ENCODE measurements around the gene ASTN2. TPM values are rescaled to one million over a fixed set of nuclear protein-coding genes. Genes with fewer than 3 reads are reported as not detected.
"Not testable (repeated sequence)": the region's sequence is repeated elsewhere in the genome, so short reads cannot be mapped to it uniquely, and the experiment has no call there.

ASTN2 gene
- total RNA-seq, 2 experiments from 2014 or later, result 5.2 to 6.0 TPM

- Mint-ChIP-seq H3K27me3 (no peaks in the 10 kb centered on the region), H3K9me3 (no peaks in the 10 kb centered on the region), H3K36me3 (no peaks in the 10 kb centered on the region), H3K27ac (no peak overlapping the region), H3K4me1 (no peaks in the 10 kb centered on the region), H3K4me3 (no peak overlapping the region)
- ATAC-seq (ENCODE audit: low read depth), result no peak
- POLR2A ChIA-PET, result no interaction called here
- DNase-seq, result no peak
Measured at GRCh38 chr9:116843863-116844620, 570.8 kb downstream of the ASTN2 start.

DNA sequence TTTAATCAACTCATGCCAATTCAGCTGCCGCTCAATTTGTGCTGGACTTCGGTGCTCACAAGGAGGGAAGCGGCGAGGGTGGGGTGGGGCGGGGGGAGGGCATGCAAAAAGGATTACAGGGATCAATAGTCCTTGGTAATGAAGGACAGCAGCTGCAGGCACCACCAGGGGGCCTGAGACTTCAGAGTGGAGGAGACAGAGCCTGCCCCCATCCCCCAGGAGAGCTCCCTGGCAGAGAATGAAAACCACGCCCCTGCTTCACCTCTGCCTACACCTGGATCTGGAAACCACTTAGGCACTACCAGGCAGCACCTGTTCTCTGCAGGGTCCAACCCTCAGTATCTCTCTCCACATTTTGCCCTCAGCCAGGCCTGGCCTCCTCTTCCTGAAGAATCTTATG is 572.2 kb downstream of the ASTN2 start:
- H3K27ac Mint-ChIP-seq, result no peak overlapping the region
- H3K4me3 Mint-ChIP-seq, result no peak overlapping the region
- no peaks in the 10 kb centered on the region for H3K4me1 Mint-ChIP-seq
- no peaks in the 10 kb centered on the region for H3K36me3 Mint-ChIP-seq
- no peak for DNase-seq
- H3K27me3 Mint-ChIP-seq, result no peaks in the 10 kb centered on the region
- ATAC-seq (ENCODE audit: low read depth), result no peak
- H3K9me3 Mint-ChIP-seq, result peaks cover 1% of the 10 kb centered on the region
- POLR2A ChIA-PET, result no interaction called here

DNA sequence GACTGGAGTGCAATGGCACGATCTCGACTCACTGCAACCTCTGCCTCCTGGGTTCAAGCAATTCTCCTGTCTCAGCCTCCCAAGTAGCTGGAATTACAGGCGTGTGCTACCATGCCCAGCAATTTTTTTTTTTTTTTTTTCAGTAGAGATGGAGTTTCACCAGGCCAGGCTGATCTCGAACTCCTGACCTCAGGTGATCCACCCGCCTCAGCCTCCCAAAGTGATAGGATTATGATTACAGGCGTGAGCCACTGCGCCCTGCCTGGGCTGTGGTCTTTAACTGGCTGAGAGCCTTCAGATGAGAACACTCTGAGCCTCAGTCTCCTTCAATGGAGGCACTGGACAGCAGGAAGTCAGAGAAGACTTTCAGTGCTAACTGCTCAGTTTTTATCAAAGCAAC is 576.4 kb downstream of the ASTN2 start:
- H3K27me3 Mint-ChIP-seq; H3K36me3 Mint-ChIP-seq; H3K4me1 Mint-ChIP-seq; H3K9me3 Mint-ChIP-seq; H3K4me3 Mint-ChIP-seq; POLR2A ChIA-PET; DNase-seq; H3K27ac Mint-ChIP-seq; ATAC-seq (ENCODE audit: low read depth): not testable (repeated sequence)

GRCh38 chr9:116837018-116837989 is 577.6 kb downstream of the ASTN2 start:
- Mint-ChIP-seq H3K27me3 (peaks cover 6% of the 10 kb centered on the region), H3K4me3 (no peak overlapping the region), H3K9me3 (peaks cover 3% of the 10 kb centered on the region), H3K27ac (no peak overlapping the region), H3K36me3 (no peaks in the 10 kb centered on the region), H3K4me1 (no peaks in the 10 kb centered on the region)
- ATAC-seq (ENCODE audit: low read depth) (no peak), DNase-seq (no peak)
- POLR2A ChIA-PET, result no interaction called here

- H3K4me1 Mint-ChIP-seq; H3K9me3 Mint-ChIP-seq; DNase-seq; H3K27ac Mint-ChIP-seq; POLR2A ChIA-PET; ATAC-seq (ENCODE audit: low read depth); H3K27me3 Mint-ChIP-seq; H3K36me3 Mint-ChIP-seq; H3K4me3 Mint-ChIP-seq: not testable (repeated sequence)
Measured at GRCh38 chr9:116830321-116830720, 584.5 kb downstream of the ASTN2 start.

GRCh38 chr9:116821633-116822229 is 593.1 kb downstream of the ASTN2 start:
- DNase-seq, result no peak
- ATAC-seq (ENCODE audit: low read depth), result no peak
- POLR2A ChIA-PET, result no interaction called here
- H3K27ac Mint-ChIP-seq, result no peak overlapping the region
- H3K4me3 Mint-ChIP-seq, result no peak overlapping the region
- no peaks in the 10 kb centered on the region for H3K36me3 Mint-ChIP-seq
- no peaks in the 10 kb centered on the region for H3K27me3 Mint-ChIP-seq
- no peaks in the 10 kb centered on the region for H3K4me1 Mint-ChIP-seq
- H3K9me3 Mint-ChIP-seq, result peaks cover 2% of the 10 kb centered on the region

DNA sequence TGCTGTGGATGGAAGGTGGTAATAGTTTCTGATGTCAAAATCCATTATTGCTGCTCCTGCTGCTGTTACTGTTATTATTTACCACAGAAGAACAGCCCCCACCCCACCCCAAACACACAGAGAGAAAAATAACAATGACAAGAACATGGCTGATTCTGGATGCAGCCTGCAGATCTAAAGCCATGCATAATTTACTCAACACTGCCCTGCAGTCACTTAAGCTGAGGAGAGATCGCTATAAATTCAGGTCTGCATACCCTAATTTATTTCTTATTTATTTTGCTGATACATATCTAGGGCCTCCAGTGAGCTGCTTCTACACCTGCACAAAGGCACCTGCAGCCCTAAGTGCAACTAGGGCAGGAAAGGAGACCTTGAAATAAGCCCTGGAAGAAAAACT is 595.7 kb downstream of the ASTN2 start:
- Mint-ChIP-seq H3K27ac (no peak overlapping the region), H3K4me3 (no peak overlapping the region), H3K4me1 (no peaks in the 10 kb centered on the region), H3K36me3 (no peaks in the 10 kb centered on the region), H3K9me3 (no peaks in the 10 kb centered on the region), H3K27me3 (no peaks in the 10 kb centered on the region)
- ATAC-seq (ENCODE audit: low read depth), result no peak
- DNase-seq, result no peak
- POLR2A ChIA-PET, result no interaction called here

- Mint-ChIP-seq H3K4me3 (no peak overlapping the region), H3K27ac (no peak overlapping the region), H3K36me3 (no peaks in the 10 kb centered on the region), H3K27me3 (no peaks in the 10 kb centered on the region), H3K9me3 (no peaks in the 10 kb centered on the region), H3K4me1 (no peaks in the 10 kb centered on the region)
- ATAC-seq (ENCODE audit: low read depth) (no peak), DNase-seq (no peak)
- POLR2A ChIA-PET, result no interaction called here
Measured at GRCh38 chr9:116817762-116818161, 597.1 kb downstream of the ASTN2 start.

DNA sequence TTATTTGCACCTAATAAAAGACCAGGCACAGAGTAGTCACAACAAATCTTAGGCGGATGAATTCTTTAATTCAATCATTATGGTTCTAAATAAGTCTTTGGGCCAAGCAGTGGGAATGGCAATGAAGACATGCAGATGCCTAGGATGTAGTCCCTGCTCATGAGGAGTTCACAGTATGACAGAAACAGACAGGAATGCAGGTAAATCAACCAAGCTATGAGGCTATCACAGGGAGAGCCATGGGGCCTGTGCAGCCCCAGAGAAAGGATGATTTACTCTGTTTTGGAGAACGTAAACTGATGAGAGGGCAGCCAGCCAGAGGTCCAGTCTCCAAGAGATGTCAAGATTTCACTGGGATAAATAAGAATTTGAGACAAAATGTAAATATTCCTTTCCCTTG is 598.4 kb downstream of the ASTN2 start:
- H3K27me3 Mint-ChIP-seq, result peaks cover 2% of the 10 kb centered on the region
- no peak for ATAC-seq (ENCODE audit: low read depth)
- H3K27ac Mint-ChIP-seq, result no peak overlapping the region
- no peak overlapping the region for H3K4me3 Mint-ChIP-seq
- H3K36me3 Mint-ChIP-seq, result no peaks in the 10 kb centered on the region
- POLR2A ChIA-PET, result no interaction called here
- no peaks in the 10 kb centered on the region for H3K4me1 Mint-ChIP-seq
- H3K9me3 Mint-ChIP-seq, result no peaks in the 10 kb centered on the region
- DNase-seq, result no peak

DNA sequence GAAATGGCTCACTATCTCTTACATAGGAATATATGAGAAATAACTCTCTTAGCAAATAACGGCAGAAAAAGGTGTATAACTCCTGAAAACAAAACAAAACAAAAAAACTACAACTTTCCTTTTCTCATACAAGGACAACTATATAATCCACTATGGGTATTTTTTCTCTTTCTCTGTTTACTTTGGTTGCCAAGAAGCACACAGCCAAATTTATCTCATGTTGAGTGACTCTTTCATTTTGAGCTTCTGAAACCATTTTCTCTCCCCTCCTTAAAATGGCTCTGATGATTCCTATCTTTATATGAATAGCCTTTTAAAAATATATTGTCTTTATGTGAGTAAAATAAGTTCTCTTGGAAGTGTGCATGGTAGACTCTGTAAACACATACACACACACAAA is 599.0 kb downstream of the ASTN2 start:
- DNase-seq, result no peak
- no peaks in the 10 kb centered on the region for H3K4me1 Mint-ChIP-seq
- H3K27me3 Mint-ChIP-seq, result peaks cover 2% of the 10 kb centered on the region
- H3K9me3 Mint-ChIP-seq, result no peaks in the 10 kb centered on the region
- no peak overlapping the region for H3K4me3 Mint-ChIP-seq
- POLR2A ChIA-PET, result no interaction called here
- H3K36me3 Mint-ChIP-seq, result no peaks in the 10 kb centered on the region
- ATAC-seq (ENCODE audit: low read depth), result no peak
- no peak overlapping the region for H3K27ac Mint-ChIP-seq

GRCh38 chr9:116813031-116813300 is 601.9 kb downstream of the ASTN2 start:
- POLR2A ChIA-PET, result no interaction called here
- Mint-ChIP-seq H3K27me3 (peaks cover 2% of the 10 kb centered on the region), H3K4me1 (no peaks in the 10 kb centered on the region), H3K36me3 (no peaks in the 10 kb centered on the region), H3K9me3 (no peaks in the 10 kb centered on the region), H3K27ac (no peak overlapping the region), H3K4me3 (no peak overlapping the region)
- ATAC-seq (ENCODE audit: low read depth) (no peak), DNase-seq (no peak)

- H3K27ac Mint-ChIP-seq, result no peak overlapping the region
- ATAC-seq (ENCODE audit: low read depth) (no peak), DNase-seq (no peak)
- H3K9me3 Mint-ChIP-seq, result no peaks in the 10 kb centered on the region
- POLR2A ChIA-PET, result no interaction called here
- H3K4me3 Mint-ChIP-seq, result no peak overlapping the region
- H3K4me1 Mint-ChIP-seq, result no peaks in the 10 kb centered on the region
- peaks cover 2% of the 10 kb centered on the region for H3K27me3 Mint-ChIP-seq
- H3K36me3 Mint-ChIP-seq, result no peaks in the 10 kb centered on the region
Measured at GRCh38 chr9:116812231-116813030, 602.4 kb downstream of the ASTN2 start.

DNA sequence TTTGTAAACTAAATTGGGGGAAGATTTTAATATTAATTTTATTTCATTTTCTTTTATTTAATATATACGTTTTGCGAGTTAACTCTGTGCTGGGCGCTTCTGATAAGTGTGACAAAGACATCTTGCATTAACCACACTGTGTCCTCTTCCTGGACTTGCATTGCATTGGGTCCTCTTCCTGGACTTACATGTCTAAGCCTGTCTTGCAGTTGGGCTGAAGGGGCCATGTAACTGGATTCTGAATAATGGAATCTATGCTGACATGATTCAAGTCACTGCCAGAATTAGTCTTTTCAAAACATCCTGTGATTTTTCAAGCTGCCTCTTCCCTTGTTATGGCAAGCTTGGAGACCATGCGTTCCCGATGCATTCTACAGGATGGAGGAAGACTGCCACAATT is 605.2 kb downstream of the ASTN2 start:
- no peaks in the 10 kb centered on the region for H3K9me3 Mint-ChIP-seq
- POLR2A ChIA-PET, result no interaction called here
- H3K4me3 Mint-ChIP-seq, result no peak overlapping the region
- H3K36me3 Mint-ChIP-seq, result no peaks in the 10 kb centered on the region
- ATAC-seq (ENCODE audit: low read depth), result no peak
- DNase-seq, result no peak
- H3K4me1 Mint-ChIP-seq, result no peaks in the 10 kb centered on the region
- H3K27ac Mint-ChIP-seq, result no peak overlapping the region
- H3K27me3 Mint-ChIP-seq, result peaks cover 2% of the 10 kb centered on the region

Measured in activated naive CD8-positive, alpha-beta T cell treated with anti-CD3 and anti-CD28 coated beads, Interleukin-2, amount 10 ng/mL, durations not matched to agents 7 days and 5 days (primary cell).